GM12801 (cell line): ENCODE results near the gene RAD51AP2.

ENCODE experiments used
- TF ChIP-seq, protein P1 (sequence below): IDR thresholded peaks from one replicate; pipeline ENCODE4 v1.5.1; 2011; ENCODE audit warnings: control low read depth; ENCODE audit not compliant: insufficient read length; ENCODE audit errors: extremely low read depth

Gene RAD51AP2

GRCh38 chr2:17518212-17519154, at the start of gene RAD51AP2:
TSS of gene RAD51AP2 (minus strand) at chr2:17518440. CDS start at chr2:17518415, 25 bp downstream.
- TF ChIP-seq, protein P1, sequence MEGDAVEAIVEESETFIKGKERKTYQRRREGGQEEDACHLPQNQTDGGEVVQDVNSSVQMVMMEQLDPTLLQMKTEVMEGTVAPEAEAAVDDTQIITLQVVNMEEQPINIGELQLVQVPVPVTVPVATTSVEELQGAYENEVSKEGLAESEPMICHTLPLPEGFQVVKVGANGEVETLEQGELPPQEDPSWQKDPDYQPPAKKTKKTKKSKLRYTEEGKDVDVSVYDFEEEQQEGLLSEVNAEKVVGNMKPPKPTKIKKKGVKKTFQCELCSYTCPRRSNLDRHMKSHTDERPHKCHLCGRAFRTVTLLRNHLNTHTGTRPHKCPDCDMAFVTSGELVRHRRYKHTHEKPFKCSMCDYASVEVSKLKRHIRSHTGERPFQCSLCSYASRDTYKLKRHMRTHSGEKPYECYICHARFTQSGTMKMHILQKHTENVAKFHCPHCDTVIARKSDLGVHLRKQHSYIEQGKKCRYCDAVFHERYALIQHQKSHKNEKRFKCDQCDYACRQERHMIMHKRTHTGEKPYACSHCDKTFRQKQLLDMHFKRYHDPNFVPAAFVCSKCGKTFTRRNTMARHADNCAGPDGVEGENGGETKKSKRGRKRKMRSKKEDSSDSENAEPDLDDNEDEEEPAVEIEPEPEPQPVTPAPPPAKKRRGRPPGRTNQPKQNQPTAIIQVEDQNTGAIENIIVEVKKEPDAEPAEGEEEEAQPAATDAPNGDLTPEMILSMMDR: no peak

- TF ChIP-seq, protein P1: no peak
Observed at GRCh38 chr2:17558878-17559277, 40.6 kb upstream of the RAD51AP2 start.

GRCh38 chr2:17558053-17558452, 39.8 kb upstream of the RAD51AP2 start:
- TF ChIP-seq, protein P1: no peak

GRCh38 chr2:17557596-17557995, 39.4 kb upstream of the RAD51AP2 start:
- TF ChIP-seq, protein P1: no peak

DNA sequence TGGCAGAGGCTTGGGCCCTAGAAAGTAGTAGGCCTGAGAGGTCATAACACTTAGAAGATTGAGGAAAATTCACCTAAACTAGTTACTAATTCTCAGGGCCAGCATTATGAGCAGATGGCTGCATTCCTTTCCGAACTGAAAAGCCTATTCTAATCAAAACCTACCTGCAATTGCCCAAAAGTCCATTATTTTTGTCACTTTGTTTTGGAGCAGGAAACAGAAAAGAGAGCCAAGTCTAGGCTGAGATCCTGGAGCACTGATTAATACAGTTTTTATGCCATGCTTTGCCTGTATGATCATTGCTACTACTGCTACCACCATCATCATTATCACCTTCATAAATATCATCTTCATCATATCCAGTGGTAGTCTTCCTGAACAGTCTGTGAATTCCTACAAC, 36.9 kb upstream of the RAD51AP2 start:
- TF ChIP-seq, protein P1: no peak

DNA sequence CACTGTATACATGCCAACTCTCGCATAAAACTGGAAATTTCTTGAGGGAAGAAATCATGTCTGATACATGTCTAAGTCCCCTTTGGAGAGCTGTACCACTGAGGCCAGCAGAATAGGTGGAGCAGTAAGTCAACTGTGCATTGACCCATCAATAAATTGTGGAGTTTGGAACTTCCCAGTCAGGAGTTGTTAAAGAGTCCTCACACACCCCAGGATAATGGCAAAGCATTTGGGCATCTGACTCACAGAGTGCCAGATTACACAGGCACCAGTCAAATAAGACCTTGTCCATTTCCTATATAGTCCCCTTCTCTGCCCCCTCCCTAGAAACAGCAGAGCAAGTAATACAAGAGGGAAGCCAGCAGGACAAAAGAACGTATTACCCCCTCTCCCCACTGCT, 32.7 kb upstream of the RAD51AP2 start:
- TF ChIP-seq, protein P1: no peak

DNA sequence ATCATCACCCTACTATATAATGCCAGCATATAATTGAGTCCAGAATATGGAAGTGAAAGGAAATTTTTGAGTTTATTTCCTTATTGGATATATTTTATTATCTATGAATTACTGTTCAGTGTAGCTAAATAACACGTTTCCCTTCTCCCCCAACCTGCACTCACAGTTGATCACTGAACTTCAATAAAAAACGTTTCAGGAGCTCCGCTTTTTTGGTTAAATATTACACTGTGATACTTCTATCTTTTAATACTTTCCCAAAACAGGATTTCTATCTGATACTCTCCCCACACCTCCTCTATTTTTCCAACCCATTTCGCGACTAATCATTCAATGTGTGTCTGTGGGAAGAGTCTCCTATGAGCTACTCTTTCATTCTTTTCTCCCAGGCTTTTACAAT, 29.5 kb upstream of the RAD51AP2 start:
- TF ChIP-seq, protein P1: no peak
